ENCODE data around the gene ATF7IP. TPM values are rescaled to one million over a fixed set of nuclear protein-coding genes. Genes with fewer than 3 reads are reported as not detected.

The ATF7IP gene
- total RNA-seq, 1 donor = 114 TPM

- Histone ChIP-seq H3K9me3 (ENCODE audit: low read depth, low read length) (peaks cover 10% of the 10 kb centered on the region), H3K4me1 (ENCODE audit: insufficient read depth, low read length) (peaks cover 18% of the 10 kb centered on the region), H3K4me3 (ENCODE audit: low read length) (no peak overlapping the region), H3K27me3 (ENCODE audit: insufficient read depth, low read length) (no peaks in the 10 kb centered on the region)
Observed at GRCh38 chr12:14418451-14418890, 53.0 kb downstream of the ATF7IP start.

GRCh38 chr12:14422516-14423230 lies 57.2 kb downstream of the ATF7IP start:
- peaks cover 8% of the 10 kb centered on the region for H3K4me1 ChIP-seq (ENCODE audit: insufficient read depth, low read length)
- no peaks in the 10 kb centered on the region for H3K27me3 ChIP-seq (ENCODE audit: insufficient read depth, low read length)
- H3K9me3 ChIP-seq (ENCODE audit: low read depth, low read length) = peaks cover 10% of the 10 kb centered on the region
- H3K4me3 ChIP-seq (ENCODE audit: low read length) = no peak overlapping the region

- no peaks in the 10 kb centered on the region for H3K27me3 ChIP-seq (ENCODE audit: insufficient read depth, low read length)
- H3K4me1 ChIP-seq (ENCODE audit: insufficient read depth, low read length) = peaks cover 5% of the 10 kb centered on the region
- no peak overlapping the region for H3K4me3 ChIP-seq (ENCODE audit: low read length)
- peaks cover 10% of the 10 kb centered on the region for H3K9me3 ChIP-seq (ENCODE audit: low read depth, low read length)
Observed at GRCh38 chr12:14424545-14424944, 59.1 kb downstream of the ATF7IP start.

DNA sequence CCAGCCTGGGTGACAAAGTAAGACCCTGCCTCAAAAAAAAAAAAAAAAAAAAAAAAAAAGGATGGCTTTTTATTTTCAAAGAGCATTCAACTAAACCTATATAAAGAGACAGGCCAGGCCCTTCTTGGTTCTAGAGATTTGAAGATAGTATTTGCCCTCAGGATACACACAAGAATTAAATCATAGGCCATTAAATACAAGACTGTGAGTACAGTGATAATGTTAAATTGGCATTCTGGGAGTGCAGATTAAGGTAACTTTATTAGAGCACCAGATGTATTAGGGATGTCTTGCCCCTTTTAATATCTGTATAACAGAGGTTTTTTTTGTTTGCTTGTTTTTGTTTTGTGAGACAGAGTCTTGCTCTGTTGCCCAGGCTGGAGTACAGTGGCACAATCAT lies 61.3 kb downstream of the ATF7IP start:
- Histone ChIP-seq H3K4me1 (ENCODE audit: insufficient read depth, low read length) (peaks cover 5% of the 10 kb centered on the region), H3K9me3 (ENCODE audit: low read depth, low read length) (peaks cover 2% of the 10 kb centered on the region), H3K4me3 (ENCODE audit: low read length) (no peak overlapping the region), H3K27me3 (ENCODE audit: insufficient read depth, low read length) (no peaks in the 10 kb centered on the region)

DNA sequence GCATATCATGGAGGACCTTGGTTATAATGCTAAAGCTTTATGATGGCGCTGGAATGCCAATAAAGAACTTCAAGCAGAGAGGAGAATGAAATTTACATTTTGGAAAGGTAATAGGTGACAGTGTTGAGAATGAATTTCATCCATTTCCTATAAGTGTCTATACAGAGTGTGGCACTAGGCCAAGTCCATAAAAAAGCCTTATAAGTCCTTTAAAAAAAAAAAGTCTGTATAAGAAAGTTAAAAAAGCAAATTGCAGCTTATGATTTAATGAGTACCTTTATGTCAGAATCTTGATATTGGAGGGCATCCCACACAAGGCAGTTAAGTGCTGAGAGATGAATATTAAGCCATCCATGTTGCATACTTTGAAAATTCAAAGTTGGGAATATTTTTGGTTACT lies 62.4 kb downstream of the ATF7IP start:
- no peaks in the 10 kb centered on the region for H3K27me3 ChIP-seq (ENCODE audit: insufficient read depth, low read length)
- no peaks in the 10 kb centered on the region for H3K9me3 ChIP-seq (ENCODE audit: low read depth, low read length)
- no peak overlapping the region for H3K4me3 ChIP-seq (ENCODE audit: low read length)
- H3K4me1 ChIP-seq (ENCODE audit: insufficient read depth, low read length) = peaks cover 5% of the 10 kb centered on the region

GRCh38 chr12:14430394-14430986 lies 65.0 kb downstream of the ATF7IP start:
- H3K9me3 ChIP-seq (ENCODE audit: low read depth, low read length) = no peaks in the 10 kb centered on the region
- H3K27me3 ChIP-seq (ENCODE audit: insufficient read depth, low read length) = no peaks in the 10 kb centered on the region
- peaks cover 10% of the 10 kb centered on the region for H3K4me1 ChIP-seq (ENCODE audit: insufficient read depth, low read length)
- H3K4me3 ChIP-seq (ENCODE audit: low read length) = no peak overlapping the region

DNA sequence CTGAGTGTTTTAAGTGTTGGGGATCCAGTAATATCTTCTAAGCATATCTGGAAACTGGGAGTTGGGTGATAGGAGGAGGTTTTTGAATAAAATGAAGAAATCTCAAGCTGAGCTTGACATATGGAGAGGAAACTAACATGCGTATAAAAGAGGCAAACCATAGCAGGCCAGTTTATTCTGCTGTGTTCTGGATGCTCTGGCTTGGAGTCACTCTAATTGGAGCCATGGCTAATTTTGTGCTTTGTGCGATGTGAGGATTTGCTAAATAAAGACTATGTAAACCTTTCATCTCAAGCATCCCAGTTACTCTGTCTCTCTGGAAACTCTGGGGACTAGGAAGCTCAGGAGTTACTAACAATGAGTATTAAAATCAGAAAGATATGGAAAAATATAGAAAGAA lies 66.5 kb downstream of the ATF7IP start:
- H3K9me3 ChIP-seq (ENCODE audit: low read depth, low read length) = no peaks in the 10 kb centered on the region
- no peaks in the 10 kb centered on the region for H3K27me3 ChIP-seq (ENCODE audit: insufficient read depth, low read length)
- no peak overlapping the region for H3K4me3 ChIP-seq (ENCODE audit: low read length)
- H3K4me1 ChIP-seq (ENCODE audit: insufficient read depth, low read length) = peaks cover 10% of the 10 kb centered on the region

DNA sequence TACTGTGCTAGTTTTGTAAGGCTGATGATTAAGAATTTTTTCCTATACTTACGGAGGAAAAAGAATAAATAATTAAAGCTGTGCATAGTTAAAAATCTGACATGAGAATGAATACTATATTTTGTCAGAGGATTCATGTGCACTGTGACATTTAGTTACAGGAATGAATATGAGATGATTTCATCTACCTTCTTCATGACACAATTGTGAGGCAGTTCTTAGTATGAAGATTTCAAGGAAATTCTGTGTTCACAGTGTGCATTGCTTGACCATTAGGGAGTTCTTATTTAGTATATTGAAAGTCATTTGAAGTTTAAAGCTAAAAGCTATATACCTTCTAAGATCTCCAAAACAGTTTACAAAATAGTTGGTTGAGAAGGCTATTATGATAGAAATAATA lies 70.1 kb downstream of the ATF7IP start:
- Histone ChIP-seq H3K9me3 (ENCODE audit: low read depth, low read length) (no peaks in the 10 kb centered on the region), H3K27me3 (ENCODE audit: insufficient read depth, low read length) (no peaks in the 10 kb centered on the region), H3K4me1 (ENCODE audit: insufficient read depth, low read length) (peaks cover 4% of the 10 kb centered on the region), H3K4me3 (ENCODE audit: low read length) (no peak overlapping the region)

DNA sequence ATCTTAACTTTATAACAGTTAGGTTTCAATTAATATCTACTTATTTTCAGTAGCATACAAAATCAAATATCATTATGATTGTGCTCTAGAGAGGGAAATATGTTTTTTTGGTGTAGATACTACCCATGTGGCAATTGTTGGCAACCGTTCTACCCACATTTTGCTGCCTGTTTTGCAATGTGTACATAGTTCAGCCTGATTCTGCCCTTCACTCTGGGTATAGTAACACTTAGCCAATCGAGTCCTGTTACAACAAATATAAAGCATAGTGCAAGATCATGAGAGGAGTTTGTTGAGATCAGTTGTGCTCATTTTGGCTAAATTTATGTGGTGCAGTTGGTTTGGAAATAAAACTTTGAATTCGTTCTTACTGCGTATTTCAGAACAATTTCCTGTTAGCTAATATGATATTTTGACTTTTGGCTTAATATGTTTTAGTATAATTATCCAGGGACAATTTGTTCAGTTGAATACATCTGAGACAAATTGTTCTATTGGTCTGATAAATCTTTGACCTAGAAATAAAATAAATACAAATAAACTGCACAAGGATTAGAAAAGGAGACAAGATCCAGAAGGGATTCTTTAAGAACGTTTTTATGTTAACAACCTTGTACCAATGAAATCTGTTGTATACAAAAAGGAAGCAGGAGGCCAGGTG lies 76.9 kb downstream of the ATF7IP start:
- Histone ChIP-seq H3K9me3 (ENCODE audit: low read depth, low read length) (no peaks in the 10 kb centered on the region), H3K4me3 (ENCODE audit: low read length) (no peak overlapping the region), H3K4me1 (ENCODE audit: insufficient read depth, low read length) (peaks cover 9% of the 10 kb centered on the region), H3K27me3 (ENCODE audit: insufficient read depth, low read length) (no peaks in the 10 kb centered on the region)

DNA sequence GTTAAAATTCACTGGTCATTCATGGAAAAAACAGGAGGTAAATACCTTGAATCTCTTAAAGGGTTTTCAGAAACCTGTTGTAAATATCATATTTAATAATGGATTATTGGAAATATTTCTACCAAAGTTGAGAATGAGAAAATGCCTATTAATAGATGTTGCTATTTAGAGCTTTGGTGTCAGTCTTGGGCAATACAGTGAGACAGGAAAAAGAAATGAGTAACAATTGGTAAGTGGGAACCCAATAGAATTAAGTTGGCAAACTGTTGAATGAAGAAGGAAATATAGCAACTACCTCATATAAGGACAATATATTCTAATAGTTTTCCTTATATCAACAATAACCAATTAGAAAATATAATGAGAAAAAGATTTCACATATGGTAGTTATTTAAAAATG lies 78.0 kb downstream of the ATF7IP start:
- H3K4me3 ChIP-seq (ENCODE audit: low read length) = no peak overlapping the region

GRCh38 chr12:14450479-14450878 lies 85.0 kb downstream of the ATF7IP start:
- Histone ChIP-seq H3K4me1 (ENCODE audit: insufficient read depth, low read length) (peaks cover 4% of the 10 kb centered on the region), H3K9me3 (ENCODE audit: low read depth, low read length) (no peaks in the 10 kb centered on the region), H3K27me3 (ENCODE audit: insufficient read depth, low read length) (no peaks in the 10 kb centered on the region), H3K4me3 (ENCODE audit: low read length) (no peak overlapping the region)

More for the DNA sequence above, 78.0 kb downstream of the ATF7IP start:
- Histone ChIP-seq H3K9me3 (ENCODE audit: low read depth, low read length) (no peaks in the 10 kb centered on the region), H3K27me3 (ENCODE audit: insufficient read depth, low read length) (no peaks in the 10 kb centered on the region), H3K4me1 (ENCODE audit: insufficient read depth, low read length) (peaks cover 9% of the 10 kb centered on the region)

GRCh38 chr12:14452336-14452735 lies 86.9 kb downstream of the ATF7IP start:
- no peak overlapping the region for H3K4me3 ChIP-seq (ENCODE audit: low read length)
- H3K4me1 ChIP-seq (ENCODE audit: insufficient read depth, low read length) = peaks cover 4% of the 10 kb centered on the region

DNA sequence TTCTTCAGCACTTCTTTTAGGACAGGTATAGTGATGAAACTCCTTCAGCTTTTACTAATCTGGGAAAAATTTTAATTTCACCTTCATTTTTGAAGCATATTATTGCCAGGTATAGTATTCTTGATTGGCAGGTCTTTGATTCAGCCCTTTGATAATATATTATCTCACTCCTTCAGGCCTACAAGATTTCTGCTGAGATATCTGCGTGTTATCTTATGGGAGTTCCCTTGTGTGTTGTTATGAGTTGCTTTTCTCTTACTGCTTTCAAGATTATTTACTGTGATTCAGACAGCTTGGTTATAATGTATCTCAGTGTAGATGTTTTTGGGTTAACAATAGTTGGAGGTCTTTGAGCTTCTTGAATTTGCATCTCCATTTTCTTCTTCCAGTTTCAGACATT lies 87.4 kb downstream of the ATF7IP start:
- no peak overlapping the region for H3K4me3 ChIP-seq (ENCODE audit: low read length)
- H3K4me1 ChIP-seq (ENCODE audit: insufficient read depth, low read length) = peaks cover 4% of the 10 kb centered on the region
- no peaks in the 10 kb centered on the region for H3K27me3 ChIP-seq (ENCODE audit: insufficient read depth, low read length)
- no peaks in the 10 kb centered on the region for H3K9me3 ChIP-seq (ENCODE audit: low read depth, low read length)

More at GRCh38 chr12:14452336-14452735, 86.9 kb downstream of the ATF7IP start:
- H3K27me3 ChIP-seq (ENCODE audit: insufficient read depth, low read length) = no peaks in the 10 kb centered on the region
- H3K9me3 ChIP-seq (ENCODE audit: low read depth, low read length) = no peaks in the 10 kb centered on the region

- Histone ChIP-seq H3K4me1 (ENCODE audit: insufficient read depth, low read length) (peaks cover 4% of the 10 kb centered on the region), H3K9me3 (ENCODE audit: low read depth, low read length) (no peaks in the 10 kb centered on the region), H3K4me3 (ENCODE audit: low read length) (no peak overlapping the region), H3K27me3 (ENCODE audit: insufficient read depth, low read length) (no peaks in the 10 kb centered on the region)
Observed at GRCh38 chr12:14454098-14454907, 88.8 kb downstream of the ATF7IP start.

Data from mononuclear cell (primary cell).